Fibroblast of upper back skin (primary cell): Measurements from ENCODE around the gene NOC2L.

Experiments used
- DNase-seq: peaks from one replicate; pipeline ENCODE4 v3.0.0-alpha.2; 2013

Gene NOC2L

DNA sequence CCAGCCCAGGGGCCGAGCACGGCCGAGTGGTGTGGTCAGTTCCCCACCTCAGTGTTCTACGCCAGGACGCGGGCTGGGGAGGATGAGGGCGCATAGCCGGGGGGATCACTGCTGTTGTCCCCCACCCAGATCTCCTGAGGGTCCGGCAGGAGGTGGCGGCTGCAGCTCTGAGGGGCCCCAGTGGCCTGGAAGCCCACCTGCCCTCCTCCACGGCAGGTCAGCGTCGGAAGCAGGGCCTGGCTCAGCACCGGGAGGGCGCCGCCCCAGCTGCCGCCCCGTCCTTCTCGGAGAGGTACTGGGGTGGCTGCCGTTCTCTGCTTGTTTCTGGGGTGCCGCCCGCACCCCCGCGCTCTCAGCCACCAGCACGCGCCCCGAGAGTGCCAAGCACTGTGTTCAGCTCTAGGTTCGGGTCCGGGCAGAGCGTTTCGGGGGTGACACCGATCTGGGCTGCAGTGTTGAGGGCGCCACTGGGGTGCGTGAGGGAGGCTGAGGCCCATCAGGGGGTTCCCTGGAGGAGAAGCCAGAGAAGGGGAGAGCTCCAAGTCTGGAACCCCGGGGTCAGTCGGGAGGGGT is 18.0 kb downstream of the NOC2L start:
- no peak for DNase-seq

DNA sequence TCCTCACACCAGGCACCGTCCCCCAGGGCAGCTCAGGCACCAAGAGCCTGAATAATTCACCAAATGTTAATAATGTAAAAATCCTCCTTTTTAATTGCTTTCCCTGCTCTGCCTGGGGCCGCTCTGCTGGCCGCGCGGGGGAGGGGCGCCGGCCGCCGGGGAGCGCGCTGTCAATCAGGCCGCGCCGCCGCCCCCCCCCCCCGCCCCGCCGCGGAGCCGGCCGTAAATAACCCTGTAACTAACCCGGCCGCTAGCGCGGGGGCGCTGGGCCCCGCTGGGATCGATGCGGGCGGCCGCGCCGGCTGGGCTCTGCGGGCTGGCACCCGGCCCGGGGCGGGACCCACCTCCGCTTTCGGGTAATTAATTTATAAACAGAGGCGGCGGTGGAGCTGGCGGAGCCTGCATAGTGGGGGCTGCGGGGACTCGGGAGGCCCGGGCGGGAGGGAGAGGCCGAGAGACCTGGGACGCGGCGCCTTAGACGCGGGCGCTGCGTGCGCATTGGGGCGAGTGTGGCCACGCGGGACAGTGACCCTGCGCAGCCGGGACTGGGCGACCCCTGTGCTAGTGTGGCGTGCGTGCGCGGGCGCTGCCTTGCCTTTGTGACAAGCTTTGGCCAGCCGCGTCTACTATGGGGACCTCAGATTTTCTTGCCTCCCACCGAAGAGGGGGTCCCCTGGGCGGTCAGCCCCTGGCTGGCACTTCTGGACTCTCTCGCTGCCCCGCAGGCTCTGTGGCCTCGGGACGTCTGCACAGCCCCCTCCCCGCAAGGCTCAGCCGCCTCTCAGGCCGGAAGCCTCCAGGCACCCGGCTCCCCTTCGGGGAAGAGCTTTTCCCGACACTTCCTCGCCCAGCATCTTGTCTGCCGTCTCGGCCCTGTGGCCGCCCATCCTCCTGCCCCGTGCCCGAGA is 18.7 kb downstream of the NOC2L start:
- peak; percentile 85 for DNase-seq

DNA sequence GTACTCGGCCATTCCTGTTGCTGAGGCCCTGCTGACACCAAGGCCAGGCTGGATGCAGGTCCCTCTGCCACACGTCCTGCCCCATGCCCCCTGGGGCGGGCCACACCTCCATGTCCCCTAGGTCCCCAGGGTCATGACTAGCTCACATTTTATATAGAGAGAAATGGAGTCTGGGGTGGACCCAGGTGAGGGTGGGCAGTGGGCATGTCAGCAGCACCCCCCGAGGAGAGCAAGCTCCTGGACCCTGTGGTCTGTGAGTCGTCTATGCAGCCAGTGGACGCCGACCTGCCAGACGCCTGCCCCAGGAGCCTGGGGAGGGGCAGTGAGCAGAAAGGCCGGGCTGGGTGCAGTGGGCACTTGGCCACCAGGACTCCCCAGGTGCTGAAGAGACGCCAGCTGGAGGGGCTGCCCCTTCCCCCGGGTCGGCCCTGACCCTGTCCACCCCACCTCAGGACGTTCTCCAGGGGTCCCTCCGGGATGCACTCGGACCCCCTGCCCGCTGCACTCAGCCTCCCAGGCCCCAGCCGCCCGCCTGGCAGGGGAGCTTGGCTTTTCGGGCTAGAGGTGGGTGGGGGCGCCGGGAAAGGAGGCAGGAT is 19.4 kb downstream of the NOC2L start:
- DNase-seq = no peak

DNA sequence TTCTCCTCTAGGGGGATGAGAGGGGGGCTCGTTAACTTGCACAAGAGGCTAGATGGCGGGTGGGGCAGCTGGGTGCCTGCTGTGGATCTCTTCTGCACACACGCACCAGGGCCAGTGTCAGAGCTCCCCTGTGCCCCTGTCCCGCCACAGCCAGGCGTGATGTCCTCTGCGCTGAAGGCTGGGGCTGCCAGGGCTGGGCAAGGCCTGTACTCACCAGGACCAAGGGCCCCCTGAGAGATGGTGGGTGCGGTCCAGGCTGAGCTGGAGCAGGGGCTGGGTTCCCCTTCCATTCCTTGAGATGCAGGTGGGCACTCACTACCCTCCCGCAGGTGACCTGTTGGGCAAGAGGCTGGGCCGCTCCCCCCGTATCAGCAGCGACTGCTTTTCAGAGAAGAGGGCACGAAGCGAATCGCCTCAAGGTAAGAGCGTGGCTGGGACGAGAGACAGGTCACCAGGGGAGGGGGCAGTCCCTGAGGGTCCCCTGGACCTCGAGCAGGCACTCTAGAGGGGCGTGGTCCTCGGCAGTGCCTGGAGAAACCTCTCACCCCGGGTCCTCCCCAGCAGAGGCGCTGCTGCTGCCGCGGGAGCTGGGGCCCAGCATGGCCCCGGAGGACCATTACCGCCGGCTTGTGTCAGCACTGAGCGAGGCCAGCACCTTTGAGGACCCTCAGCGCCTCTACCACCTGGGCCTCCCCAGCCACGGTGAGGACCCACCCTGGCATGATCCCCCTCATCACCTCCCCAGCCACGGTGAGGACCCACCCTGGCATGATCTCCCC is 20.2 kb downstream of the NOC2L start:
- no peak for DNase-seq

DNA sequence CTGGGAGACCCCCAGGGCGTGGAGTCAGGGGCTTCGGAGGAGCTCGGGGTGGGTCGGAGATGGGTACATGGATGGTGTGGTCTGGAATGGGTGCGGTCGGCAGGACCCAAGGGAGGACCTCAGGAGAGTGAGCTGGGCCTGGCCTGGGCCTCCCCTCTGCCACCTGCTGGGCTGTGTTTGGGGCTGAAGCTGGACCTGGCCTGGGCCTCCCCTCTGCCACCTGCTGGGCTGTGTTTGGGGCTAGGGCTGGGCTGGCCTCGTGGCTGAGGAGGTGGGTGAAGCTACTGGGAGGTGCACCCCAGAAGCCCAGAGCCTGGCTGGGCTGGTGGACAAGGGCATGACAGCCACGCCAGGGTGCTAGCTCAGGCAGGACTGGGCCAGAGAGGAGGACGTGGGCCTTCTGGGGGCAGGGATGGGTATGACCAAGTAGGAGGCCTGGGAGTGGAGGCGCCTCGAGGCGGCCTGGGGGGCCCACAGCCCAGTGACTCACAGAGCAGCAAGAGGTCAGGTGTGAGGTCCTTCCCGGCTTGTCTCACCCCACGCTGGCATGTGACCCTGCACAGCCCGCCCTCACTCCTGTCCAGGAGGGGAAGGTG is 20.9 kb downstream of the NOC2L start:
- no peak for DNase-seq

DNA sequence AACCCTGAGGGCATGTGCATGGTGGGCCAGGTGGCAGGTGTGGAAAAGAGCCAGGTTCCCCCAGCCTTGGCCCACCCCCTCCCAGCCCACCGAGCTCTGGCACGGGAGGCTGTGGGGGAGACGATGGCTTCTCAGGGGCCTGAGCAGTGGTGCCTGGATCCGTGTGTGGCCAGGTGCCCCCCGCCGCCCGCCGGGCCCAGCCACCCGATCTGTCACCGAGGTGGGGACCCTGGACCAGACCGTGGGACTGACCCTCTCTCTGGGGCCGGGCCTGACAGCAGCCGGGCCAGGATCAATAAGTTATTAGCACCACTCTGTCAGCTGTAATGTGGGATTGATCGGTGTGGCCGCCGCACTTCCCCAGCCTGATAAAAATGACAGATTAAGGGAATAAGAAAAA is 21.5 kb downstream of the NOC2L start:
- no peak for DNase-seq

DNA sequence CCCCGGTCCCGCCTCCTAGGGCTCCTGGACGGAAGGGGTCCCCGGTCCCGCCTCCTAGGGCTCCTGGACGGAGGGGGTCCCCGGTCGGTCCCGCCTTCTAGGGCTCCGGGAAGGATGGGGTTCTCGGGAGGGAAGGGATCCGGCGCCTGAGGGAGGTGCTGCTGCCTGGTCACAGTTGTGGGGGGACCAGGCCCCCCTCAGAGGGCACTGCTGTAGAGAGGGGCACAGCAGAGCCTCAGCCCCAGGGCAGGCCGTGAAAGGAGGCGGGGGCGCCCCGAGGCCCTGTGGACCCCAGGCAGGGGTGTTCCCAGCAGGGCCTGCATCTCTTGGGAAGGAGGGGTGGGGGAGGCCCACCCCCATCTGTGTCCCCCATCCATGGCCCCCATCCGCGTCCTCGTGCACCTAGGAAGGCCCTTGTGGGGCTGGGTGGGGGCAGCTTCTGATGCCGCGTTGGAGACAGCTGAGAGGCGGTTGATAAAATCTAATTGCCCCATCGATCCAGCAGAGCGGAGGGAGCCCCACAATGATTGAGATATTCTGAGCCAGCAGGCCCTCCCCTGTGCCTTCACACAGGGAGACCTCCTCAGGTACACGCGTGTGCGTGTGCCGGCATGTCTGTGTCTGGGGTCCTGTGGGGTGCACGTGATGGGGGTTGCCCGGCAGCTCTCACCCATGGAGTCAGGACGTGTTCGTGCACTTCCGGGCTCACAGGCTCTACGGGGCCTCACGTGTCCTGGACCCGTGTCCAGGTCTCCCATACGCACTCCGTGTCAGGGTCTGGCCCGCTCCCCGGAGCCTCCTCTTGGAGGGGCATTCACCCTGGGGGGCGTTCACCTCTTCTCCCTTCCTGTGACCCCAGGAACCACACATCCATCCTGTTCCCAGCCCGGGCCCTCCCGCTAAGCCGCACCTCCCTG is 22.4 kb downstream of the NOC2L start:
- DNase-seq = no peak

DNA sequence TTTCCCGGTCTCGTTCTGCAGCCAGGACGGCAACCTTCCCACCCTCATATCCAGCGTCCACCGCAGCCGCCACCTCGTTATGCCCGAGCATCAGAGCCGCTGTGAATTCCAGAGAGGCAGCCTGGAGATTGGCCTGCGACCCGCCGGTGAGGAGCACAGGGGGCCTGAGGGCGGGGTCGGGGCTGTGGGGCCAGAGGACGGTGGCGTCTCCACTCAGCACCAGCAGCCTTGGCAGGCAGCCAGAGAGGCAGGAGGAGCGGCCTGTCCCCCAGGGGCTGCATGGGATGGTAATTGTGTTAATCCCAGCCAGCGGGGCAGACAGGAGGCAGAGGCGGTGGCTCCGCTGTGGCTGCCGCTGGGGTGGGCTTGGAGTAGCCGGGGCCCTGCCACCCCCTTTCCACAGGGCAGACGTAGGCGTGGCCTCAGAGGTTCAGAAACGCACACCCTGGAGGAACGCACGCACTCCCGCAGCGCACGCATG is 23.3 kb downstream of the NOC2L start:
- DNase-seq = peak; percentile 54

DNA sequence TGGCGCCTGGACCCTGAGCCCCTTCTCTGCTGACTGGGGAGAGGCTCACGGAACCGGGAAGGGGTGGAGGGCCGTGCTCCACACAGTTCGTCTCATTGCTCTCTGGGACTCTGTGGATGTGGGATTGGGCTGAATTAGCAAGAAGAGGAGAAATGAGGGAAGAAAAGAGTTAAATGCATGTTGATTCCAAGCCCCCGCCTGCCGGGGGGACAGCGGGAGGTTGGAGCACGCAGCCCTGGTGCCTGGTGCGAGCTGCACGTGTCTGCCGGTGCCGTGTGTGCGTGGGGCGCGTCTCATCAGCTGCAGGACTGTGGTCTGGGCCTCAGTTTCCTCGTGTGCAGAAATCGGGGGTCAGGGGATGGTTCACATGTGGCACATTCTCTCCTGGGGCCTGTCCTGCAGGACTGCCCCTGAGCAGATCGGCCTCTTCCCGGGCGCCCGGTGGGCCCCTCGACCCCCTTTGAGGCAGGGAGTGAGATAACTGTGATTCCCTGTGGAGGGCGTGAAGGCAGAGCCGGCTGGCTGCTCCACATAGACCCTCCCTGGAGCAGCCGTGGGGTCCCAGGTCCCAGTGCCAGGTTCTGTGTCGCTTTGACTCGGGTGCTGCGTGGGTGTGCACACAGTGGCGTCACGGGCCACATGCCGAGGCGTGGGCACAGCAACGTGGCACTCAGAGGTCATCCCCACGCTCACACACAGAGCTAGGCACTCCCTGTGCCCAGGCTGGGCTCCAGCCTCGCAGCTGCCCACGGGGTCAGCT is 23.9 kb downstream of the NOC2L start:
- no peak for DNase-seq

DNA sequence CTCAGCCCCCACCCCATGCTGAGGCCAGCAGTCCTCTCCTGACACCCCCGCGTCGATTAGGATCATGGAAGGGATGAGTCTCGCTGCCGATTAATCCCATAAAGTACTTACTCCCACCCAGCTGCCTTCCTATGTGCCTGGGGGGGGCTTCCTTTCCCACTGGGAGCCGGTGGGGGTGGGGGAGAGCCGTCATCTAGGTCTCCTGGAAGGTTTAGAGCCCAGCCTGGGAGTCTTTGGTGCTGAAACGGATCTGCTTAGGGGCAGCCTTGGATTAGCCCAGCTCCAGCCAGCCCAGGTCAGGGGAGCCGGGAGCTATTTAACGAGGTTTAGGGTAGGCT is 25.5 kb downstream of the NOC2L start:
- DNase-seq = no peak

DNA sequence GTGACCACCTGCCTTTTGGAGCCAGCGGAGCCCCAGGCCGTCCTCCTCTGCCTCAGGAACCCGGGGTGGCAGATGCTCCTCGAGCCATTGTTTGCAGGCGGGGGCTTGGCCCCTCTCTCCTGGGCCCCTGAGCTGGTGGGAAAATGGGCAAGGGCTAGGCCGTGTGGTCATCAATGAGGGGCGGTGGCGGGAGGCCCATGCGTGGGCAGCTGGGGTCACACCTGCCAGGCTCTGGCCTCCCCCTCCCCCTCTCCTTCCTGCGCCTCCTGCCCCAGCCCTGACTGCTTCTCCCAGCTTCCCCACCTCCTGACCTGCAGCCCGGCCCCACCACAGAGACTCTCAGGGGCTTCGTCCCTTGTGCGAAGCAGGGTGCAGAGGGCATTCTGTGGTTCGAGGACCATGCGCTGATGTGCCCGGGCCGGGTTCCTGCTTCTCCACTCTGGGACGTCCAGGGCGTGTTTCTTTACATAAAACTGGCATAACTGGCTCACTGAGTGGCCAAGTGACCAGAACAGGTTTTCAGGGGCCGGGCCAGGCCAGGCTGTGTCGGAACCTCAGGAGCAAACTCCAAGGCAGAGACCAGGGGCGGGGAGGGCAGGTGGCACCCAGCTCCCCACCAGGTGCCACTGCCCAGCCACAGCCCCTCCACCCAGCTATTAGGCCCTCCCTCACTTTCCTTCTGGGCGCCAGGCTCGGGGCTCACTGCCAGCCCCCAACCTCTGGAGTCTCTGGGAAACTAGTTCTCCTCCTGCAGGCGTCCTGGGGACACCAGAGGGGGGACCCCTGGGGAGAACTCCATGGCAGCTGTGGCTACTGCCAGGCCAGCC is 26.1 kb downstream of the NOC2L start:
- DNase-seq = no peak

DNA sequence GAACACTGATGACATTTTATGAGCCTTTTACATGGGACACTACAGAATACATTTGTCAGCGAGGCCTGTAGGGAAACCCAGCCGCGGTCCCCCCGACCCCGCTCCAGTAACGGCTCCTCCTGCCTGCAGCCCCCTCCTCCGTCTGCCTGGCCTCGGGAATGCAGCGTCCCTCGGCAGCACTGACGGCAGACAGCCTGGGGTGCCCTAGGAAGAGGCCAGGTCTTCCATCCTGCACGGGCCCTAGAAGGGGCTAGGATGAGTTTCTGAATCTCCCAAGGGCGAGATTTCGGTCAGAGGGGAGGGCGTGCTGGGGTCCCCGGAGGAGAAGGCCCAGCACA is 26.9 kb downstream of the NOC2L start:
- DNase-seq = no peak

DNA sequence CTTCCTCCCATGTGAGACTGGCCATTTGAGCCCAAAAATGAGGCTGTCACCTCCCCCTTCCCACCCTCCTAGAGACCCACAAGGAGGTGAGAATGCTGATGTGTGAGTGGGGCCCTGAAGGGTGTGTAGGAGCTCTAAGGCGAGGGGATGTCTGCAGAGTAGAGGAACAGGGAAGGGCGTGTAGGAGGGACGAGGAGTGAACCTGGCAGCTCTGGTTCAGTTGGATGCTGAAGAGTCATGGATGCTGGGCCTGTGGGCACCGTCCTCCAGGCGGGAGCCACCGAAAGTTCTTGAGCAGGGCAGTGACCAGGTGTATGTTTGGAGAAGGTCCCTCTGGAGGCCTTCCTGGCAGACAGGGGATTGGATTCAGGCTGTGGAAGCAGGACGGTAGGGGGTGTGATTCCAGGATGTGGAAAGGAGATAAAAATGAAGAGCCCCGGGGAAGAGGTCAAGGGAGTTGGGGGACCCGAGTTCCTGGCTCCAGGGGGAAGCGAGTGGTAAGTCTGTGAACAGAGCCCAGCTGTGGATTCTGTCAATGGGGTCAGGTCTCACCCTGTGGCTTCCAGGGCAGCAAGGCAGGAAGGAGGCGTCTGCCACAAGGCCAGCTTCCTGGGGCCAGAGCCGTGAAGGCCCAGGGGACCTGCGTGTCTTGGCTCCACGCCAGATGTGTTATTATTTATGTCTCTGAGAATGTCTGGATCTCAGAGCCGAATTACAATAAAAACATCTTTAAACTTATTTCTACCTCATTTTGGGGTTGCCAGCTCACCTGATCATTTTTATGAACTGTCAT is 27.5 kb downstream of the NOC2L start:
- no peak for DNase-seq

DNA sequence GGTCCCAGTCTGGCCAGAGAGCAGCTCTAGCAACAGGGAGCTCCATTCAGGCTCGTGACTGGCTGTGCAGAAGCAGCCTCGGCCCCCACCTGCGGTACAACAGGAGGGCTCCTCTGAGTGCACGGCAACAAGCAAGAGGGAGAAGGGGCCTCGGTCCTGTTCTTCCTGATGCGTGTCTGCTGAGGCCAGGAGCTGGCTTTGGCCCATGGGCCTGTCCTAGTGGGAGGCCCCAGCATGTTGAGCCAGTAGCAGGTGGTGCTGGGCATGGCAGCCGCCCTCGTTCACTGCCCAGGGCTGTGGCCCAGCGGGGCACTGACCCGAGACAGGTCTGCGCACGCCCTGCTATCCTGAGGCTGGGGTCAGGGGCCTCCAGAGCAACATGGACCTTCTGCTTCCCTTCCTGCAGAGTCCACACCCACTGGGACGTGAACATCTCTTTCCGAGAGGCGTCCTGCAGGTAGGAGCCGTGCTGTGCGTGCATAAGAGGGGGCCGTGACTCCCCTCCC is 28.4 kb downstream of the NOC2L start:
- DNase-seq = no peak

DNA sequence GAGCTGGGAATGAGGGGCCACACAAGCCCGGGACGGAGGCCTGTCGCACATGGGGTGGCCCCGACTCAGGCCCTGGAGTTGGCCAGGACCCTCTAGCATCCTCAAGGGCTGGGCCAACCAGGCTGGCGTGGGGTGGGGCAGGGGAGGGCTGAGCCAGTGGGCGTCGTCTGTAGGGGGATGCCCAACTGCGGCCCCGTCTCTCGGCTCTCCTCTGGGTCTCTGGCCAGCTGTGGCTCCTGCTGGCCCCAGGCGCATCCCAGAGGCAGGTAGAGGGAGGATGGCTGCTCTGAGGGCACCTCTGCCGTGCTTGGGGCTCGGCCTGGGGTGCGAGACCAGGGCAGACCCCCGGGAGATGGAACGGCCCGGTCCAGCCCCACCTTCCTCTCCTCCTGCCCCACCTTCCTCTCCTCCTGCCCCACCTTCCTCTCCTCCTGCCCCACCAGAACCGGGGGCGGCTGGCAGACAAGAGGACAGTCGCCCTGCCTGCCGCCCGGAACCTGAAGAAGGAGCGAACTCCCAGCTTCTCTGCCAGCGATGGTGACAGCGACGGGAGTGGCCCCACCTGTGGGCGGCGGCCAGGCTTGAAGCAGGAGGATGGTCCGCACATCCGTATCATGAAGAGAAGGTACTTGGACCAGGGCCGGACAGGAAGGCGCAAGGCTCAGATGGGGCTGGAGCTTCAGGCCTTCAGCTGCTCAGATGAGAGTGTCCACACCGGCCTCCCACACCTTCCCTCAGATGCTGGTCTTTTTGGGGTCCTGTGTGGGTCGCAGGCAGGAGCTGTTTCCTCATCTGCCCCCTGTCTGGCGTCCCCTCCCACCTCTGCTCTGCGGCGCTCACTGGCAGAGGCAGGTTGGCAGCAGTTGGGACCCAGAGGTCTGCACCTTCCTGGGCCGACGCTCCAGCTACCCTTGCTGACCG is 29.1 kb downstream of the NOC2L start:
- no peak for DNase-seq

DNA sequence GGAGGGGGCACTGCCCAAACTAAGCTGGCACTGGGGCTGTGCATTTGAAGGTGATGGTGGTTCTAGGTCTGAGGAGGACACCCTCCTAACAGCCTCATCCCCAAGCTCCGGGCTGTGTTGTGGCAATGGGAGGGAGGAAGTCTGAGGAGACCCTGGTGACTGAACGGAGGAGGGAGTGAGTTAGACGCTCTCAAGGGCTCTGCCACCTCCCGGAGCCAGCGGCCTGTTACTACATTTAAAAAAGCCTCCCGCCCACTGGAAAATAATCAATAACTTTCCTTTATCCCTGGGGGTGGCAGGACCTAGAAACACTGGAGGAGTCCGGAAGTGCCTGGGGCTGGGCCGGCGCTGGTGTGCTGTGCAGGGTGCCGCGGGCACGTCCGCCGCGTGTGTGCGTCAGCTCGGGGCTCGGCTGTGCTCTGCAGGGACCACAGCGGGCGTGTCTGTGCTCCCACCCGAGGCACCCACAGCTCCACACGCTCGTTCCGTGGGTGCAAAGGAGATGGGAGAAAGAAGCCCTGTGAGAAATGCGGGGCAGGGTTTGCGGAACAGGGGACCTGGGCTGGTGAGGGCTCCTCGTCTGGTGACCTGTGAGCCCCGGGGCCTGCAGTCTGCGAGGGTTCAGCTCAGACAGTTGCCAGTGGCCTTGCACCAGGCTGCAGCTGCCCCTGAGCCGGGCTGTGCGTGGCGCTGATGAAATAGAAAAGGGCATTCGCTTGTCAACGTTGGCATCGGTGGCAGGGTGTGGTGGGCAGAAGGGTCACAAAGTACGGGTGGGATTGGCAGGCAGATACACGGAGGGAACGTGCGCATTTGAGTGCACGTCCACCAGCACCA is 30.0 kb downstream of the NOC2L start:
- no peak for DNase-seq

DNA sequence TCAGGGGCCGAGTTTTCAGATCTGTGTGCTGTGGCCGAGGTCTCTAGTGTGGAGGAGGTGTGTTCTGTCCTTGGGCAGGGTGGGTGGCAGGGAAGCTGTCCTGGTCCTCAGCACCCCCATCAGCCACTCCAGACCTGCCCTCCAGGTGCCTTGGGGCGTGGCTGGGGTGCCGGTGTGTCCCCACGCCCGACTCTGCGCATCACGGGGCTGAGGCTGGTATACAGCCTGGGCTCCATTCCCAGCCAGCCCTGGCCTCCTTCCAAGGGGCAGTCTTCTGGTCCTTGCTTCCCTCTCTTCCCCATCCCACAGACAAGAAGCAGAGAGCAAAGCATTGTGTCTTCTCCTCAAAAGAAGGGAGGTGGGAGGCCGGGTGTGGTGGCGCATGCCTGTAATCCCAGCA is 31.3 kb downstream of the NOC2L start:
- DNase-seq = no peak
